GM12864 (cell line): ENCODE data around the gene GABRG3.

ENCODE experiments used
- DNase-seq: peaks from one replicate; pipeline ENCODE4 v3.0.0-alpha.2; 2011; ENCODE audit warnings: low read depth
- H3K4me3 ChIP-seq: 2 replicates; pipeline ENCODE4 v1.5.1; 2011; ENCODE audit warnings: mild to moderate bottlenecking, low read depth, low read length, control low read depth
- TF ChIP-seq, protein P1 (sequence below): IDR thresholded peaks from 2 replicates; pipeline ENCODE4 v1.5.1; 2011; ENCODE audit warnings: low read depth, mild to moderate bottlenecking, moderate library complexity, low read length, control low read depth, inconsistent platforms; ENCODE audit errors: missing control alignments

The GABRG3 gene

DNA sequence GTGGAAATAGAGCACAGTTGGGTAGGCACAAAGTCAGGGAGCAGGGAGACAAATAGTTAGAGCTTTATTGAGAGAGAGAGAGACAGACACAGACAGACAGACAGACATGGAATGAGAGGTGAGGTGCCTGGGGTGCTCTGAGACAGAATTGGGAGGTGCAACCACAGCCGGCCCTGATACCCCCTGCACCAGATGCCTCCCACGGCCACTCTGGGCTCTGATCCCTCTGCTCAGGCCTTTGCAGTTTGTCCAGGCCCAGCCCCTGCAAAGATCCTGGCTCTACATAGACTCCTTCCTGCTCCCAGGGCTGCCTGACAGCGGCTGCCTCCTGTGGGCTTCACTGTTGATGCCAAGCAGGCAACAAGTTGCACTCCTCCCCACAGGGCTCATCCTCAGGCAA lies 283.8 kb downstream of the GABRG3 start:
- no peak overlapping the region for H3K4me3 ChIP-seq
- TF ChIP-seq, protein P1, sequence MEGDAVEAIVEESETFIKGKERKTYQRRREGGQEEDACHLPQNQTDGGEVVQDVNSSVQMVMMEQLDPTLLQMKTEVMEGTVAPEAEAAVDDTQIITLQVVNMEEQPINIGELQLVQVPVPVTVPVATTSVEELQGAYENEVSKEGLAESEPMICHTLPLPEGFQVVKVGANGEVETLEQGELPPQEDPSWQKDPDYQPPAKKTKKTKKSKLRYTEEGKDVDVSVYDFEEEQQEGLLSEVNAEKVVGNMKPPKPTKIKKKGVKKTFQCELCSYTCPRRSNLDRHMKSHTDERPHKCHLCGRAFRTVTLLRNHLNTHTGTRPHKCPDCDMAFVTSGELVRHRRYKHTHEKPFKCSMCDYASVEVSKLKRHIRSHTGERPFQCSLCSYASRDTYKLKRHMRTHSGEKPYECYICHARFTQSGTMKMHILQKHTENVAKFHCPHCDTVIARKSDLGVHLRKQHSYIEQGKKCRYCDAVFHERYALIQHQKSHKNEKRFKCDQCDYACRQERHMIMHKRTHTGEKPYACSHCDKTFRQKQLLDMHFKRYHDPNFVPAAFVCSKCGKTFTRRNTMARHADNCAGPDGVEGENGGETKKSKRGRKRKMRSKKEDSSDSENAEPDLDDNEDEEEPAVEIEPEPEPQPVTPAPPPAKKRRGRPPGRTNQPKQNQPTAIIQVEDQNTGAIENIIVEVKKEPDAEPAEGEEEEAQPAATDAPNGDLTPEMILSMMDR = no peak
- no peak for DNase-seq

DNA sequence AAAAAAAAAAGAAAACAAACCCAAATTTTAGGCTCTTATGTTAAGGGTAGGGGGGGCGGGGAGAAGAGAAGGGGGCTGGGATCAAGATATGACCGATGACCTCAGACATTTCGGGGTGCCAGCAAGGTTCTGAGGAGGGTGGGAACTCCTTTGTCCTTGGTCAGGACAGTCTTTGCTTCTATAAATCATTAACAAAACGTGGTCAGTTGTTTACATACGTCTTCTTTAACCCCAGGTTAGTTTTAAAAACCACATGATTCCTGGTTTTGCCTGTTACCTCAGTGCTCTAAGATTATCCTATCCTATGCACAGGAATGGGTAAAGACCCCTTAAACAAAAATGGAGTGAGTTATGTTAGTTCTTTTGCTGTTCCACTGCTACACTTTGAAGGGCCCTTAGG lies 285.5 kb downstream of the GABRG3 start:
- TF ChIP-seq, protein P1 = no peak
- no peak overlapping the region for H3K4me3 ChIP-seq
- DNase-seq = no peak

DNA sequence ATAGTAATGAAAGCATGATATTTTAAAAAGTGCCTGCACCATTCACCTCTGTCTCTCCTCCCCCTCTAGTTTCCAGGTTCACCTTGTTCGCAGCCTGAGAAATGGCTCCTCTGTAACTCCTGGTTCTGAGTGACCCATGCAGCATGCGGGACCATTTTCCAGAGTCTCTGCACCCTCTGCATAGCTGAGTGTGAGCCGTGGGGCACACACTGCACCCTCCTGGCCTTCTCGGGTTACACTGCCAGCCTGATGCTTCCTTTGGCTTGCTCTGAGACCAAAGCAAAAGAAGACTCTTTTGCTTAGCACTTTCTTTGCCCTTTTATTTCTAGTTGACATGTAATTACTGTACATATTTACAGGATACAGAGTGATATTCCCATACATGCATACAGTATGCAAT lies 287.3 kb downstream of the GABRG3 start:
- no peak for DNase-seq
- TF ChIP-seq, protein P1 = no peak
- no peak overlapping the region for H3K4me3 ChIP-seq

DNA sequence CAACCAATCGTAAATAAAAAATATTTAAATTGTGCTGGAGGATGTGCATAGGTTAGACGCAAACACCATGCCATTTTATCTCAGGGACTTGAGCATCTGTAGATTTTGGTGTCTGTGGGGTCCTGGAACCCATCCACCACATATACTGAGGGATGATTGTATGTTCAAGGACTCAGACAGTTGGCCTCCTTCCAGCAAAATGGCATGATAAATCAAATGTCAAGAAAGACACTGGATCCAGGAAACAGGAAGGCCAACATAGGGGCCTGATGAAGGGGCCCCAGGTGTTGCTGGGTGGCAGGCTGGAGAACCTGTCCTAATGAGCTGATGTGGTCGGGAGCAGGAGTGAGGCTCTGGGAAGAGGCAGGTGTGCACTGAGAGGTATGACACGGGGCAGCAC lies 289.5 kb downstream of the GABRG3 start:
- no peak for DNase-seq
- H3K4me3 ChIP-seq = no peak overlapping the region
- TF ChIP-seq, protein P1 = no peak

DNA sequence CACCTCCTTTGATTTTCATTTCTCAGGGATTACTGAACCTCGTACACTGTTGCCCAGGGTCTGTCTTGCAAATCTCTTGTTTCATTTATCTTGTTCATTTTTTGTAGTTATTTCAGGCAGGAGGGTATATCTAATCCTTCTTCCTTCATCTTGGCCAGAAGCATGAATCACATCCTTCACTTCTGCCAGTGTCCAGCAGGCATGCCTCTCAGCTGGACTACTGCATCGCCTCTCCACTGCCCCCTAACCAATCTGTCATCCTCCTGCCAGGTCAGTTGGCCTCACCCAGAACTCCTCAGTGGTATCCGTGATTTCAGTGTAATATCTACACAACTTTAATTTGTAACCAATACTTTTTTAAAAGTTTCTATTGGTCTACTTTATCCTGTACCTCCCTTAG lies 297.9 kb downstream of the GABRG3 start:
- no peak overlapping the region for H3K4me3 ChIP-seq
- TF ChIP-seq, protein P1 = no peak
- no peak for DNase-seq

DNA sequence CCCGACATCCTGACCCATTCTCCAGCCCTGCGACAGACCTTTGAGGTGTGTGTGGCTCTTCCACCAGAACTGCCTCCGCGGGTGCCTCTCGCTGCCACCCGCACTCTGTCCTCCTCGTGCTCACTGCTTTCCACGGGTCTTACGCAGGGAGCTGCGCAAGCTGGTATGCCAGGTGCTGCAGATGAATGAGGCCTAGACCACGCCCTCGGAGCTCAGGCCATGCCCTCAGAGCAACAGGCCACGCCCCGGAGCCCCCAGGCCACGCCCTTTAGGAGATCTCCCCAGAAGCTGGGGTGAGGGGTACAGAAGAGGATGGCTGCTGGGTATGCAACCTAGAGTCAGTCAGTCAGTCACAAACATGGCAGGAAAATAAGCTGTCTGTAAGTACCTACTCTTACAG lies 300.3 kb downstream of the GABRG3 start:
- DNase-seq = no peak
- H3K4me3 ChIP-seq = no peak overlapping the region
- TF ChIP-seq, protein P1 = no peak

DNA sequence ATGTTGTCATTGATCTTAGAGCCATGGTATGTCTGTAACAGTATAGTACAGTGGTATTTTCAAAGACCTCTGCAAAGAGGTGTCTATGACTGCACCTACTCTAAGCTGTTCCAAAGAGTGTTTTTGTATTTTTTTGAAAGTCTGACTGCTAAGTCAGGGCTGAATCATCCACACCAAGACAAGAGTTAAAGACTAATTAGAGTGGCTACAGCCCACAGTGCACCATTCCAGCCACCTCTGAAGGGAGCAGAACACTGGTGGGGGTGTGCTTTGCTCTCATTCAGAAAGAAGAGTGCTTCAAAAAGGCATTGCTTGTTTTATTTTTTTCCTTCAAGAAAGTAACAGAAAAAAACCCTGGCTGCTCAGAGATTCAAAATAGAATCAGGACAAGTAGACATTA lies 301.4 kb downstream of the GABRG3 start:
- DNase-seq = no peak
- no peak overlapping the region for H3K4me3 ChIP-seq
- TF ChIP-seq, protein P1 = no peak
